Transverse colon (tissue), 4 donors: ENCODE results near the gene GPC2. TPM values are rescaled to one million over a fixed set of nuclear protein-coding genes. Genes with fewer than 3 reads are reported as not detected.
"Not testable (repeated sequence)": the region's sequence is repeated elsewhere in the genome, so short reads cannot be mapped to it uniquely, and the experiment has no call there.

Experiments used
- DNase-seq: peaks from one replicate; pipeline ENCODE4 v3.0.0-alpha.2; 2019
- H3K27ac ChIP-seq, 4 donors: fragments of 200-600 bp; sonication (generic); 2 replicates each; pipeline ENCODE4 v1.5.1; 2016 to 2018; ENCODE audit warnings: inconsistent platforms in 4 of 4
- H3K27me3 ChIP-seq: fragments of 200-600 bp; sonication (generic); 2 replicates; pipeline ENCODE4 v1.5.1; 2017; ENCODE audit warnings: inconsistent platforms
- H3K36me3 ChIP-seq, 4 donors: fragments of 200-600 bp; sonication (generic); 2 replicates each; pipeline ENCODE4 v1.5.1; 2017 to 2019; ENCODE audit warnings: inconsistent platforms in 4 of 4
- H3K4me1 ChIP-seq, 4 donors: fragments of 200-600 bp; sonication (generic); 2 replicates each; pipeline ENCODE4 v1.5.1; 2017 to 2020; ENCODE audit warnings: inconsistent platforms in 4 of 4
- H3K4me3 ChIP-seq, 4 donors: fragments of 200-600 bp; sonication (generic); 1 replicate in 1 of 4; 2 replicates in 3 of 4; pipeline versions ENCODE4 v1.5.1 to v1.6.1; 2017 to 2019; ENCODE audit warnings: inconsistent platforms in 4 of 4
- H3K9me3 ChIP-seq, 2 donors: fragments of 200-600 bp; sonication (generic); 2 replicates each; pipeline ENCODE4 v1.5.1; 2017 to 2019; ENCODE audit warnings: inconsistent platforms in 2 of 2
- EP300 ChIP-seq: sonication (generic); formaldehyde crosslinking; IDR thresholded peaks from one replicate; pipeline ENCODE4 v1.6.1; 2017; ENCODE audit warnings: antibody characterized with exemption, low read depth
- POLR2A ChIP-seq: fragments of 450-650 bp; IDR thresholded peaks from one replicate; pipeline ENCODE4 v1.6.1; 2016; ENCODE audit warnings: antibody characterized with exemption, mild to moderate bottlenecking, moderate library complexity
- POLR2AphosphoS5 ChIP-seq, 3 donors: sonication (generic); formaldehyde crosslinking; IDR thresholded peaks; one replicate each; pipeline ENCODE4 v1.6.1; 2016; ENCODE audit warnings: antibody characterized with exemption in 3 of 3
- WGBS, 2 donors: methylation state at CpG; one replicate each; pipeline ENCODE4 v1.1.5; 2018; ENCODE audit warnings: low coverage in 1 of 2; 5-methylcytosine and 5-hydroxymethylcytosine counted together
- in situ Hi-C, 4 donors: fragments of 200-750 bp; cut with MboI; loops; one replicate each; pipeline versions ENCODE4 v1.15.0 to v1.15.1; 2017; ENCODE audit warnings: low sequenced_read_pairs in 3 of 4, low pct_ligation_motif_present in 1 of 4, low pct_unique_long_range_greater_than_20kb in 1 of 4
- intact Hi-C: fragments of 100-400 bp; cut with DNase I; formaldehyde crosslinking; loops from one replicate; pipeline ENCODE4 v1.15.1; 2023; ENCODE audit warnings: low total_unique reads
- total RNA-seq, 4 donors: library from RNA; depleted of rRNA; stranded (reverse); fragments of >200 nt; gene quantifications; one replicate each; pipeline ENCODE4 v1.1.0, GENCODE V29; 2016
- TF ChIP-seq, protein P1 (sequence below), 5 experiments: fragments of 200-600 bp in 3 of 5; fragments of 450-650 bp in 2 of 5; sonication (generic) in 3 of 5; IDR thresholded peaks; 1 replicate in 2 of 5; 2 replicates in 3 of 5; pipeline ENCODE4 v1.5.1; 2016 to 2017; ENCODE audit warnings: antibody characterized with exemption in 5 of 5, inconsistent platforms in 3 of 5, mild to moderate bottlenecking in 2 of 5, moderate library complexity in 1 of 5

GPC2 gene
- 10 to 100 TPM in 2 of 4 donors, 1 to 10 TPM in 1, not detected in 1; 3.5 to 17.2 (median 12.5) TPM for total RNA-seq

GRCh38 chr7:100177045-100178001 lies at the start of gene GPC2, which contains the start of gene STAG3:
TSS of gene GPC2 (minus strand) at chr7:100177381. CDS start at chr7:100177199, 182 bp downstream.
TSS of gene STAG3 (plus strand) at chr7:100177918. CDS start at chr7:100180557, 2,639 bp downstream.
- H3K27ac ChIP-seq, result peak within 1 kb of the TSS; percentile 33 to 53 (median 42)
- intact Hi-C loops (no loop called here), in situ Hi-C loops (no loop called here)
- 14% methylated on average over 68 of the region's 78 CpGs; no CpG with 5 or more reads in 1 of the 2 donors for WGBS, 2 donors
- H3K9me3 ChIP-seq, result no peaks in the 10 kb centered on the region
- peak within 1 kb of the TSS; percentile 34 to 63 (median 48) for H3K4me3 ChIP-seq
- H3K36me3 ChIP-seq, result no peaks in the 10 kb centered on the region
- DNase-seq, result peak; percentile 97
- peaks cover 8 to 15% (median 14%) of the 10 kb centered on the region in 4 donors for H3K4me1 ChIP-seq
- TF ChIP-seq, protein P1, sequence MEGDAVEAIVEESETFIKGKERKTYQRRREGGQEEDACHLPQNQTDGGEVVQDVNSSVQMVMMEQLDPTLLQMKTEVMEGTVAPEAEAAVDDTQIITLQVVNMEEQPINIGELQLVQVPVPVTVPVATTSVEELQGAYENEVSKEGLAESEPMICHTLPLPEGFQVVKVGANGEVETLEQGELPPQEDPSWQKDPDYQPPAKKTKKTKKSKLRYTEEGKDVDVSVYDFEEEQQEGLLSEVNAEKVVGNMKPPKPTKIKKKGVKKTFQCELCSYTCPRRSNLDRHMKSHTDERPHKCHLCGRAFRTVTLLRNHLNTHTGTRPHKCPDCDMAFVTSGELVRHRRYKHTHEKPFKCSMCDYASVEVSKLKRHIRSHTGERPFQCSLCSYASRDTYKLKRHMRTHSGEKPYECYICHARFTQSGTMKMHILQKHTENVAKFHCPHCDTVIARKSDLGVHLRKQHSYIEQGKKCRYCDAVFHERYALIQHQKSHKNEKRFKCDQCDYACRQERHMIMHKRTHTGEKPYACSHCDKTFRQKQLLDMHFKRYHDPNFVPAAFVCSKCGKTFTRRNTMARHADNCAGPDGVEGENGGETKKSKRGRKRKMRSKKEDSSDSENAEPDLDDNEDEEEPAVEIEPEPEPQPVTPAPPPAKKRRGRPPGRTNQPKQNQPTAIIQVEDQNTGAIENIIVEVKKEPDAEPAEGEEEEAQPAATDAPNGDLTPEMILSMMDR (IDR thresholded peaks at IDR 0.05), result no peak
- TF ChIP-seq EP300 (no peak), POLR2AphosphoS5 (IDR thresholded peaks at IDR 0.05) (no peak), POLR2A (no peak)
- no peaks in the 10 kb centered on the region for H3K27me3 ChIP-seq

- H3K4me1 ChIP-seq, H3K27me3 ChIP-seq, H3K4me3 ChIP-seq, H3K27ac ChIP-seq, H3K9me3 ChIP-seq, H3K36me3 ChIP-seq, DNase-seq, in situ Hi-C loops: not testable (repeated sequence)
- WGBS, 2 donors, result 83% methylated on average over 6 of the region's 6 CpGs; no CpG with 5 or more reads in 1 of the 2 donors
- intact Hi-C loops, result loop anchor here (5.0 kb wide), 1 partner anchor 93 kb away; no protein-coding TSS in a partner anchor
These were observed 47.7 kb upstream of the GPC2 start for GRCh38 chr7:100224891-100225290.

DNA sequence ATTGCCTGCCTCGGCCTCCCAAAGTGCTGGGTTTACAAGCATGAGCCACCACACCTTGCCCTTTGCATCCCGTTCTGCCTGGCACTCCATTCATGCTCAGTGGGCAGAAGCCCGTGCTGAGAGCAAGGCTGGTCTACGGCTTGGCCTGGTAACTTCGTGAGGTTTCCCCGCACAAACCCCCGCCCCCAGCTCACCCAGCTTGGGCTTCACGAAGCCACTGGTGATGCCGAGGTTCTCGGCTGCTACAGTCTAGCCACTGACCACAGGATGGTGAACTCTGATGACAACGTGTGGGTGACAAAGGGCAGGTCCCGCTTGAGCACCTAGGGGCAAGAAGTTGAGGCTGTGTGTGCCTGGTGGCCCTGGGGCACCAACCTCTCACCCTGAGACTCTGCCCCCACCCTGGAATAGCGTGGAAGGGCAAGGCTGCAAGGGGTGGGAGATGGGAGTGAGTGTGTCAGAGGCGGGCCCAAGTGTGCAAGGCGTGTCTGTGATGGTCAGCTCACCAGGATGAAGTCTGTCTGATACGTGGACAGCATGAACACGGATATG lies 46.3 kb upstream of the GPC2 start:
- H3K4me1 ChIP-seq, H3K27me3 ChIP-seq, DNase-seq, H3K36me3 ChIP-seq, H3K4me3 ChIP-seq, H3K27ac ChIP-seq, in situ Hi-C loops, H3K9me3 ChIP-seq: not testable (repeated sequence)
- 87% methylated on average over 17 of the region's 17 CpGs; no CpG with 5 or more reads in 1 of the 2 donors for WGBS, 2 donors
- intact Hi-C loops, result loop anchor here (5.0 kb wide), 1 partner anchor 91 kb away; no protein-coding TSS in a partner anchor

- Histone ChIP-seq H3K27me3 (no peaks in the 10 kb centered on the region), H3K4me3 (no peak overlapping the region), H3K36me3 (no peaks in the 10 kb centered on the region), H3K9me3 (no peaks in the 10 kb centered on the region), H3K4me1 (peaks cover 0 to under 1% (median 0%) of the 10 kb centered on the region in 4 donors), H3K27ac (no peak overlapping the region)
- intact Hi-C loops, result loop anchor here (5.0 kb wide), 1 partner anchor 90 kb away; no protein-coding TSS in a partner anchor
- TF ChIP-seq POLR2A, result no peak
- TF ChIP-seq, protein P1 (IDR thresholded peaks at IDR 0.05), result no peak
- TF ChIP-seq EP300, result no peak
- TF ChIP-seq POLR2AphosphoS5 (IDR thresholded peaks at IDR 0.05), result no peak
- no peak for DNase-seq
- 94% methylated on average over 13 of the region's 13 CpGs; no CpG with 5 or more reads in 1 of the 2 donors for WGBS, 2 donors
- in situ Hi-C loops, result no loop called here
These were observed 45.4 kb upstream of the GPC2 start for GRCh38 chr7:100222445-100223132.
